Frontal cortex (tissue), 4 donors: ENCODE measurements around the gene RNF38. TPM values are rescaled to one million over a fixed set of nuclear protein-coding genes. Genes with fewer than 3 reads are reported as not detected.
"Not testable (repeated sequence)": the region's sequence is repeated elsewhere in the genome, so short reads cannot be mapped to it uniquely, and the experiment has no call there.

Experiments used
- DNase-seq, 2 donors: peaks; one replicate each; pipeline ENCODE4 v3.0.0; 2012; ENCODE audit warnings: low spot score in 2 of 2
- FAIRE-seq: peaks from 2 replicates; lab custom pipeline; 2012; peaks lifted over from hg19 to GRCh38; lab: Jason Lieb, UNC
- total RNA-seq: library from RNA; depleted of rRNA; stranded (reverse); fragments of >200 nt; gene quantifications from one replicate; pipeline ENCODE4 v1.2.3, GENCODE V29; 2014
- donor health status: control.
- donor health status: control.
- donor health status: control.

RNF38 gene
- total RNA-seq, result 38.7 TPM

DNA sequence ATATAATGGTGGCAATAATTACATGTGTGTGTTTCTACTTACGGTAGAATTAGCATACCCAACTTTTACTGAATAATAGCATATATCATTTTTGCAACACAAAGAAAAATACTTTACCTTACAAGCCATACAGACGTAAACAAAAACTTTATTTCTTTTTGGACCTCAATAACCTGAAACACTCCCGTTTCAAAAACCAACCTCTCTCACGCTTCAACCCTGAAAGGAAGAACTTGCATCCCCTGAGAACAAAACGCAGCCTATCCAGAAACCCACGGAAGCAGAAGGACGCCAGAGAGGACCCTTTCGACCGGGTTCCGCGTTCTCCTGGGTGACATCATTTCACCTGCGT lies at the start of gene RNF38:
Gene RNF38 (minus strand): TSS at position 290 of the 352 bp plus-strand sequence. CDS start 161 bp downstream, at position 129.
- no peak for FAIRE-seq
- DNase-seq, result no peak

DNA sequence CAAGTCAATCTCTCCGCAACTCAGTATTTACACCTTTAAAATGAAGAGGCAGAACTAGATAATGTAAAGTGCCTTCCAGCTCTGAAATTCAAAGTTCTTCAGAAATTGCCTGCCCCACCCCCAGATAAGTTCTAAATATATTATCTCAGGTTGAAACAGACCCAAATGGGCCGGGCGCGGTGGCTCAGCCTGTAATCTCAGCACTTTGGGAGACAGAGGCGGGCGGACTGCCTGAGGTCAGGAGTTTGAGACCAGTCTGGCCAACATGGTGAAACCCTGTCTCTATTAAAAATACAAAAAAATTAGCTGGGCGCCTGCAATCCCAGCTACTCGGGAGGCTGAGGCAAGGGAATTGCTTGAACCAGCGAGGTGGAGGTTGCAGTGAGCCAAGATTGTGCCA lies 48.5 kb upstream of the RNF38 start:
- FAIRE-seq, DNase-seq: not testable (repeated sequence)

DNA sequence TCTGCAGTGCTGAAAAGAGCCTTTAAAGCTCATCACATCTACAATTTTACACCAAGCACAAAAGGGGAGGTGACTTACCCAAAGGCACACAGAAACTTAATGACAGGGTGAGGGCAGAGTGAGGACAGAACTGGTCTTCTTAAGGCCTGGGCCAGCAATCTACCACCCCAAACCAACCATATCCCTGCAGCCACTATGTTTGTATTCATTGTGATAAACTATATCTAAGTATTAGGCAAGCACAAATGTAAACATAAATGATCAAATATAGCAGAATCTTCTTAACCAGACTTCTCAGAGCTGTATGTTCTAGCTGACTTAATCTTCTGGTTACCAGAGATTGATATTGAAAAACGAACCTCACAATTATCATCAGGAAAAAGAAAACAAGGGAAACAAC lies 47.9 kb upstream of the RNF38 start:
- no peak for FAIRE-seq
- no peak for DNase-seq

DNA sequence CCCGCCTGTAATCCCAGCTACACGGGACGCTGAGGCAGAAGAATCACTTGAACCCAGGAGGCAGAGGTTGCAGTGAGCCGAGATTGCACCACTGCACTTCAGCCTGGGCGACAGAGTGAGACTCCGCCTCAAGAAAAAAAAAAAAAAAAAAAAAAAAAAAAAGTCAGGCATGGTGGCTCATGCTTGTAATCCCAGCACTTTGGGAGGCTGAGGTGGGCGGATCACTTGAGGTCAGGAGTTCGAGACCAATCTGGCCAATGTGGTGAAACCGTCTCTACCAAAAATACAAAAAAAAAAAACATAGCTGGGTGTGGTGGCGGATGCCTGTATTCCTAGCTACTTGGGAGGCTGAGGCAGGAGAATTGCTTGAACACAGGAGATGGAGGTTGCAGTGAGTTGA lies 46.6 kb upstream of the RNF38 start:
- not testable (repeated sequence) for FAIRE-seq, DNase-seq

DNA sequence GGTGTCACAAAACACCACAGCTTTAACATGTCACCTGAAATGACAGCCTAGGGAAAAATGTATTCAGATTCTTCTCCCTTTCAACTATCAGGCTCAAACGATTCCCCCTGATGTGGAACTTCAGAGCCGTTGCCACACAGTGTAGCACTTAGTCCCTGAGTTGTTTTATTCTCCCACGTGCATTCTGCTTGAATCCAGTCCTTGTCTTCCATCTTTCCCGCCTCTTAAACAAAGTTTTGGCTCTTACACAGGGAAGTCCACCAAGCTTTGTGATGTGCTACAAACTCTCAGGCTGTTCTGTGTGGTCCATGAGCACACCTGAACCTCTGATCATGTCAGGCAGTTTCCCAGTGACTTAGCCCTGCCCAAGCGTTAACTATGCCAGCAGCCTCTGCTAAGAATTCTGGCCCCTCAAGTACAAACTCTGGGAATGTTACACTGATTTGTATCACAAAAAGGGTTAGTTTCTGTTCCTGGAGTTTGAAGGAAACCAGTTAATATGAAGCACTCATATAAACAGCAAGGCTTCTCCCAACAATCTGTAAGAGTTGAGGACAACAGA lies 45.8 kb upstream of the RNF38 start:
- no peak for DNase-seq
- FAIRE-seq, result no peak

DNA sequence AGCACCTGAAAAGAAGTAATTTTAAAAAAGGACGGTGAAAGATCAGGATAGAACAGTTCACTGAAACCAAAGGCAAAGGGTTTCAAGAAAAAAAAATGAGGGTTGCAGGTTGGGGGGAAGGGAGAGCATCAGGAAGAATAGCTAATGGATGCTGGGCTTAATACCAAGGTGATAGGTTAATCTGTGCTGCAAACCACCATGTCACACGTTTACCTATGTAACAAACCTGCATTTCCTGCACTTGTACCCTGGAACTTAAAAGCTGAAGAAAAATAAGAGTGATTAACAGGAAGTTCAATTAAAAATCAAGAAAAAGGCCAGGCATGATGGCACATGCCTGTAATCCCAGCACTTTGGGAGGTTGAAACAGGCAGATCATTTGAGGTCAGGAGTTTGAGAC lies 44.1 kb upstream of the RNF38 start:
- DNase-seq, result no peak
- FAIRE-seq, result no peak

DNA sequence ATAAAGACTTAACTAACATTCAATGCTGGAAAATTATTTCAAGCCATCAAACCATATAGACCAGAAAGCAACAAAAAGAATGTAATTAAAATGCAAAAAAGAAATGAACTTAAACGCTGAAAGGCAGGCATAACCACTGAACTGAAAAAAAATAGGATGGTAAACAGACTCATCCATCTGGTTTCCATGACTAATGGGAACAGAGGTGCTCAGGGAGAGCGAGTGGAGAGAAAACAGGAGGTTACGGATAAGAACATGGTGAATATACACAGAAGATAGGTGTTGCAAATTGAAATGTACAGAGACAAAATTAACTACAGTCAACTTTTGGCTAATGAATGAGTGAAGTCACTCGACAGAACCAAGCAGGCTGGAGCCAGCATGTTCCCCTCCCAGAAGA lies 43.5 kb upstream of the RNF38 start:
- DNase-seq (no peak), FAIRE-seq (no peak)

DNA sequence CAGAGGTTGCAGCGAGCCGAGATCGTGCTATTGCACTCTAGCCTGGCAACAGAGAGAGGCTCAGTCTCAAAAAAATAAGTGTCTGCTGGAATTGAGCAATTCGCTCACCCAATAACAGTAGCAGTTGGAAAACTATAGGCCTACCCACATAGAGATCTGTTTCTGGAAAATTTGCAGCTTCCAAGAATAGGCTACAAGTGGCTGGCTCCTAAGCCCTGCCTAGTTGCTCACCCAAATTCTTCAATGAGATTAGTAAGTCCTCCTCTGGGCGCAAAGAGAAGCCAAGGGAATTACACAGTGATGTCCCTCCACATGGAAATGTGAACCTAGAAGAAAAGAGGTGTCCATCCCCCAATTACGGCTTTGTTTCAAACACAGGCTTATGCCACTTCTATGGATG lies 42.6 kb upstream of the RNF38 start:
- no peak for FAIRE-seq
- DNase-seq, result no peak

DNA sequence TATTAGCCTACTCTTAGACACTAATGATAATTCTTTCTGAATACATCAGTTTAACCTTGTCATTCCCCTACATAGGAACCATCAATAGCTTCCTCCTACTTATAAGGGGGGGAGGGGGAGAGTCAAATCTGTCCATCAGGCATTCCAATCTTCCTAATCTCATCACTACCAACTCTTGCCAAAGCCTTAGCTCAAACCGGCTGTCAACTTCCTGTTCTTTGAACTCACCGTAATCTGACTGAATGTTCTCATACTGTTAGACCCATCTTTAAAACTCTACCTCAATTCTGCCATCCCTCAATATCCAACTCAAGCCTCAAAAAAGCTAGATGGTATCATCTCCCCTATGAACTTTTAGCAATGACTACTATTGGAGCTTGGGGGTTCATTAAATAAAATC lies 41.9 kb upstream of the RNF38 start:
- no peak for FAIRE-seq
- DNase-seq, result no peak

DNA sequence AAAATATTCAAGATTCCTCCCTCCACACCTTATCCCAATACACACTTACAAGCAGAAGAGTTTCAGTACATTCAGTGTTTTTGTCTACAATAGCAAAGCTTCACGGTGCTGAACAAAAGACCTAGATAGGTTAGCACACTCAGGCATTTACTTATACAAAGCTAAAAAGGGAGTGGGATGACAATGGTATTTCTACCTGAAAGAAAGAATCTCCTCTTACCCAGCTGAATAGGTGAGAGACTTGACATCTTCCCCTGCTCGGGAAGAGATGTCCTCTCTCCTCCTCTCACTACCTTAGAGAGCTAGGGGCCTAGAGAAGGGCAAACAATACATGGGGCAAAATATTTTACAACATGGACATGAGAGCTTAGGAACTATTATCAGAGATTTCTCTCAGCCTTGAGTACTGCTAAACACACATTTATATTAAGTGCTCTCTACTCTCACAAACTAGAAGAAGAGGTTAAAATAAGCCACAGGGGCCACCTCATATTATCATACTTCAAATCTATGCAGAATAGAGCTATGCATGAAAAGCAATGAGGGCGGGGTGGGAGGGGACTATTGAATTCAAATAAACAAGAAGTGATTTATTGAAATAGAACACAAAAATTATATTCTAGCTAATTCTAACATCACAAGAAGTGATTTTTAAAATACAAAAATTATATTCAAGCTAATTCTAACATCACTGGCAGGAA lies 38.6 kb upstream of the RNF38 start:
- FAIRE-seq (no peak), DNase-seq (no peak)

DNA sequence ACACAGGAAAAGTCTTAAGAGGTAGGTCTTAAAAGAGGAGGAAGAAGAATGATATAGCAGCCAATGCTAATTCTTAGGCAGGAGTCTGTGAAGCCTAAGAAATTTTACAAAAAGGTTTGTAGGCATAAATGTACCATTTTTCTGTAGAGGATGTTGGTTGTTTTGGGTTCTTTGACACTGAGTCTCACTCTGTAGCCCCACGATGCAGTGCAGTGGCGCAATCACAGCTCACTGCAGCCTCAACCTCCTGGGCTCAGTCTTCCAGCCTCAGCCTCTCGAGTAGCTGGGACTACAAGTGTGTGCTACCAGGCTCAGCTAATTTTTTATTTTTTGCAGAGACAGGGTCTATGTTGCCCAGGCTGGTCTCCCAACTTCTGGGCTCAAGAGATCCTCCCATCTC lies 37.7 kb upstream of the RNF38 start:
- no peak for FAIRE-seq
- DNase-seq, result no peak

DNA sequence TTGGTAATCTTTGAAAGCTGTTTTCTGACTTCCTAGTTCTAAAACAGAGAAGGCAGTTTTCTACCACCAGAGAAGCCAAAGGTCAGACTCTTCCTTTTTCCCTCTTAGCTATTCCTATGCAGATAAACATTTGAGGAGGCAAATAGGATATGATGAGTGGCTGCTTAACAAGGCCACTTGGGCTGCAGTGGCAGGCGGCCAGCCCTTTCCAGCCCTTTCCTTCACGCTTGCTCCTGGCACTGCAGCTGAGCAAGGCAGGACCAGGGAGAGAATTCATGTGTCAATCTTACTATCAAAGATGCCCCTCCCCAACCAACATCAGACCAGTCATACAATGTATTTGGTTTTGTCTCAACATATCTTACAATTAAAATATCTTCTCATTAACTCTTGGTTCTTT lies 36.8 kb upstream of the RNF38 start:
- DNase-seq (no peak), FAIRE-seq (no peak)

DNA sequence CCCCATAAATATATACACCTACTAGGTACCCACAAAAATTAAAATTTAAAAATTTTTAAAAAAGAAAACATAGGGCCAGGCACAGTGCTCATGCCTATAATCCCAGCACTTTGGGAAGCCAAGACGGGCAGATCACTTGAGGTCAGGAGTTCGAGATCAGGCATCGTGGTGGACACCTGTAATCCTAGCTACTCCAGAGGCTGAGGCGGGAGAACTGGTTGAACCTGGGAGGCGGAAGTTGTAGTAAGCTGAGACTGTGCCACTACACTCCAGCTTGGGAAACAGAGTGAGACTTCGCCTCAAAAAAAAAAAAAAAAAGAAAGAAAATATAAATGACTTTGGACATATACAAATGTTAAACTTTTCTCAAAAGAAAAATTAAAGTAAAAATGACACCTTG lies 33.3 kb upstream of the RNF38 start:
- FAIRE-seq (no peak), DNase-seq (no peak)

DNA sequence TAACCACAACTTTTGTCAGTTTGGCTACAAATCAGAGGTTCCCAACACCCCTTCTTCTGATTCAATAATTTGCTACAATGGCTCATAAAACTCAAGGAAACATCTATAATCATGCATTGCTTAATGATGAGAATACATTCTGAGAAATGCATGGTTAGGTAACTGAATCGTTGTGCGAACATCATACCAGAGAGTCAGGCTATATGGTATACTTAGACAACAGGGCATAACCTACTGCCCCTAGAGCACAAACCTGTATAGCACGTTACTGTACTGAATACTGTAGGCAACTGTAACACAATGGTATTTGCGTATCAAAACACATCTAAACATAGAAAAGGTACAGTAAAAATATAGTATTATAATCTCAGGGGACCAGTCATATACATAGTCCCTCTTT lies 31.0 kb upstream of the RNF38 start:
- no peak for DNase-seq
- FAIRE-seq, result no peak

DNA sequence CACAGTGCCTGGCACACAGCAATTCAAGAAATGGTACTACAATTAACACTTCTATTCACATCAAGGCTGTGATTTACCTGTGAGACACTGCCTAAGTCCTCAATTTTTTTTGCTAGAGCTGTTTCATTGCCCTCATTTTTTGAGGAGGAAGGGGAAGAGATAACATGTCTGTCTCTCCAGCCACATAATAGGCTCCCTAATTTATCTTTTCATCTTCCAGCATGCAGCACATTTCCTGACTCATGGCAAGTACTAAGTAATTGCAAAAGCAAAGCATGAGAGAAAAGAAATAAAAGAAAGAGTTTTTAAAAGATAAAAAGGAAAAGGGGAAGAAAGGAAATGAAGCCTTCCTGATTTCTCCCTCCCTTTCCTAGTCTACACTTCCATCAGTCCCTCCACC lies 26.9 kb upstream of the RNF38 start:
- FAIRE-seq (no peak), DNase-seq (no peak)

DNA sequence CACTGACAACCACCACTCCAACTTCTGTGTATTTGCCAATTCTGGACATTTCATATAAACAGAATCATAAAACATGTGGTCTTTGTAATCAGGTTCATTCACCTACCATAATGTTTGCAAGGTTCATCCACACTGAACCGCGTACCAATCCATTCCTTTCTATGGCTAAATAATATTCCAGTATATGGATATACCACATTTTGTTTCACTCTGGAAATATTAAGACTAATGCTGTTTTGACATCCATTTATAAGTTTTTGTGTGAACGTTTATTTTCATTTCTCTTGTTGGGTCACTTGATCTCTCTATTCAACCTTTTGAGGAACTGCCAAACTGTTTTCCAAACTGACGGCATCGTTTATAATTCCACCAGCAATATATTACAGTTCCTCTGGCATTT lies 26.3 kb upstream of the RNF38 start:
- FAIRE-seq (no peak), DNase-seq (no peak)

DNA sequence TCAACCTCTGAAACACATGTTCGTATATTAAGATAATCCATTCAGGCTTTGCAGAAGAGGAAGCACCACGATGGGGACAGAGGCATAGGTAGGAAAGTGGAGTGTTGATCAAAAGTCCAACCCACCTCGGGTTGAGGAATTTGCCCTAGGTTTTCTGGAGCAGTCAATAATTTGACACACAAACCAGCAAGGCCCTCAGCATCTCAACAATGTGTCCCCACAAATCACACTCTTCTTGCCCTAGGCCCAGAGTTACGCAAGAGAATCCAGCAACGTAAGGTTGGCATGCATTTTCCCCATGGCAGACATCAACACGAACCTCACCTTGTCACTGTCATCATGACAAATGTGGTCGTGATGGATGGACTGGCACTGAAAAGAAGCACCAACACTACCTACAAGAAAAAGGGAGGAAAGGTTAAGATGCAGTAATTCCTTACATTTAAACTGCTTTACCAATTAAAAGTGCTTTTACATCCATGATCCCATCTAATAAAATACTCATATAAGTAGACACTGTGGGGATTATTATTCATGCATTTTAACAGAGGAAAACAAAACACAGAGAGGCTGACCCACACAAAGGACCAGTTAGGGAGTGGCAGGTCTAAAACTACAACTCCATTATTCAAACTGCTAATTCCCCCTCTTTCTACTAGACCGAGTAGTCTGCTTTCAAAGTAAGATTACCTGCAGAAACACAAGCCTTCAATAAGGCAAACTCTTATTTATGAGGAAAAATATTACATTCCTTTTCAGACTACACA lies 24.4 kb upstream of the RNF38 start:
- no peak for FAIRE-seq
- no peak for DNase-seq

DNA sequence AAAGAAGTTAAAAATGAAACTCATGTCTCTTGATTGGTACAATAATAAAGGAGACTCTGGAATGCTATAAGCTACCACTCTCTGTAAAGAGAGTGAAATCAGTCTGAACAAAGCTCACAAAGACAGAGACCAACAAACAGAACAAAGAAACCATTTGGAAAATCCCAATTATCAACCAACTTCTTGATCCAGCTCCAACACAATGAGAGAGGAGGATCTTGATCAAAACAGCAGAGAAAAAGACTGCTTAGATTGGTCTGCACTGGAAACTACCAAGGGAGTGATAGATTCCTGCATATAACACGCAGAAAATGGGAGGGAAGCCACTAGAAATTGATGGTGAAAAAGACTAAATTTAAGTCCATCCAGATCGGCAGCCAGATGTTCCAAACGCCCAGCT lies 23.1 kb upstream of the RNF38 start:
- no peak for DNase-seq

DNA sequence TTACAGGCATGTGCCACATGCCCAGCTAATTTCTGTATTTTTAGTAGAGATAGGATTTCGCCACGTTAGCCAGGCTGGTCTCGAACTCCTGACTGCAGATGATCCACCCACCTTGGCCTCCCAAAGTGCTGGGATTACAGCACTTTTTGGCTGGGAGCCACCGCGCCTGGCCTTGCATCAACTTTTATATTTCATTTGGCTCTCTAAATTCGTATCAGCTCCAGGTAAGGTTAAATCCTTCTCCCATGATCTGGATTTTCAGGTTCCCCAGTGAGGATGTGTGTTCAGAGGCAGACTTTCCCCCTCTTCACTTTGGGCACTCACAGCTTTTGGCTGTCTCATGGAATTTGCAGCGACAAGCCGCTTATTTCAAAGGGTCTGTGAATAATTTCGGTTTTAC lies 16.8 kb upstream of the RNF38 start:
- FAIRE-seq, result no peak
- no peak for DNase-seq

More for the DNA sequence above, 23.1 kb upstream of the RNF38 start:
- no peak for FAIRE-seq

DNA sequence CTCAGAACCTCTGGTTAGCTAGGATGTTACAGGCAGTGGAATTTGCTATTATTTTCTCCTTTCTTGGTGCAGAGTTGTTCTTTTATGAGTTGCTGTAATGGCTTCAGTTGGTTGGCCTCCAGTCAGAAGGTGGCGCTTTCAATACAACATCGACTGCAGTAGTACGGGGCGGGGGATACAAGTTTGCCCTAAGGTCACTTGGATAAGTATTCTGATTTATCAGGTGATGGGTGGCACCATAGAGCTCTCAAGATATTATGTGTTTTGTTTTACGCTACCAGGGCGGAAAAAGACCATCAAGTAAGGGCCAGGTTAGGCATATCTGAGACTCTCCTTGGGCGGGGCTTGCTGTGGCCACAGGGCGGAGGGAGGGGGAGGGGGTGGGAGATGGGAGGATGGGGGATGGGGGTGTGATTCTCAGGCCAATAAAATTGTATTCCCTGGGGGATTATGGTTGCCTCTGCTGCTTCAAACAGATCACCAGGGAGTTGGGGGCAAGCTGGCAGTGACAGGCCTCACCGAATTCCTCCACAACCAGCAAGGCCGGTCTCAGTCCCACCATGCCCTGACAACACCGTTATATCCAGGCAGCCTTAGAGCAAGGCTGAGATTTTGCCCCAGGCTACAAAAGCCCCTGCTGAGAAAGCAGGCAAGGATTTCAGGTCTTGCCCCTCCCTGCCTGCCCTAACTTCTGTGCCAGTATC lies 15.9 kb upstream of the RNF38 start:
- DNase-seq (no peak), FAIRE-seq (no peak)

DNA sequence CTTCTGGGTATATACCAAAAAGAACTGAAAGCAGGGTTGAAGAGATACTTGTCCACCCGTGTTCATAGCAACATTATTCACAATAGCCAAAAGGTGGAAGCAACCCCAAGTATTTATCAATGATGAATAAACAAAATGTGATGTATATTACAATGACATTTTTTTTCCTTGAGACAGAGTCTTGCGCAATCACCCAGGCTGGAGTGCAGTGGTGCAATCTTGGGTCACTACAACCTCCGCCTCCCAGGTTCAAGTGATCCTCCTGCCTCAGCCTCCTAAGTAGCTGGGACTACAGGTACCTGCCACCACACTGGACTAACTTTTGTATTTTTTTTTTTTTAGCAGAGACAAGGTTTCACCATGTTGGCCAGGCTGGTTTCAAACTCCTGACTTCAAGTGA lies 11.3 kb upstream of the RNF38 start:
- not testable (repeated sequence) for DNase-seq, FAIRE-seq
